Peyer's patch (tissue), 4 donors: ENCODE measurements around the gene DFFB.

ENCODE experiments used
- POLR2A ChIP-seq, 2 donors: fragments of 450-650 bp; IDR thresholded peaks; one replicate each; pipeline ENCODE4 v1.5.1; 2017; ENCODE audit warnings: antibody characterized with exemption in 2 of 2, mild to moderate bottlenecking in 2 of 2, moderate library complexity in 2 of 2
- TF ChIP-seq, protein P1 (sequence below), 6 experiments: fragments of 450-650 bp in 4 of 6; fragments of 200-600 bp in 2 of 6; sonication (generic) in 1 of 6; IDR thresholded peaks; one replicate each; pipeline ENCODE4 v1.5.1; 2017 to 2019; ENCODE audit warnings: antibody characterized with exemption in 6 of 6, mild to moderate bottlenecking in 3 of 6, moderate library complexity in 1 of 6

GRCh38 chr1:3821004-3821403 lies 36.3 kb upstream of the DFFB start:
- TF ChIP-seq, protein P1, sequence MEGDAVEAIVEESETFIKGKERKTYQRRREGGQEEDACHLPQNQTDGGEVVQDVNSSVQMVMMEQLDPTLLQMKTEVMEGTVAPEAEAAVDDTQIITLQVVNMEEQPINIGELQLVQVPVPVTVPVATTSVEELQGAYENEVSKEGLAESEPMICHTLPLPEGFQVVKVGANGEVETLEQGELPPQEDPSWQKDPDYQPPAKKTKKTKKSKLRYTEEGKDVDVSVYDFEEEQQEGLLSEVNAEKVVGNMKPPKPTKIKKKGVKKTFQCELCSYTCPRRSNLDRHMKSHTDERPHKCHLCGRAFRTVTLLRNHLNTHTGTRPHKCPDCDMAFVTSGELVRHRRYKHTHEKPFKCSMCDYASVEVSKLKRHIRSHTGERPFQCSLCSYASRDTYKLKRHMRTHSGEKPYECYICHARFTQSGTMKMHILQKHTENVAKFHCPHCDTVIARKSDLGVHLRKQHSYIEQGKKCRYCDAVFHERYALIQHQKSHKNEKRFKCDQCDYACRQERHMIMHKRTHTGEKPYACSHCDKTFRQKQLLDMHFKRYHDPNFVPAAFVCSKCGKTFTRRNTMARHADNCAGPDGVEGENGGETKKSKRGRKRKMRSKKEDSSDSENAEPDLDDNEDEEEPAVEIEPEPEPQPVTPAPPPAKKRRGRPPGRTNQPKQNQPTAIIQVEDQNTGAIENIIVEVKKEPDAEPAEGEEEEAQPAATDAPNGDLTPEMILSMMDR (IDR thresholded peaks at IDR 0.05) = no peak
- TF ChIP-seq POLR2A (IDR thresholded peaks at IDR 0.05) = no peak
